T-helper 1 cell treated with Interleukin-12 subunit alpha and Interleukin-12 subunit beta and Interleukin-4 antibody, amounts not matched to agents 30 ng/mL and 1 ng/mL, for 36 hours (primary cell): Measurements from ENCODE around the gene ODF2. TPM values are rescaled to one million over a fixed set of nuclear protein-coding genes. Genes with fewer than 3 reads are reported as not detected.
"Not testable (repeated sequence)": the region's sequence is repeated elsewhere in the genome, so short reads cannot be mapped to it uniquely, and the experiment has no call there.

Experiments used
- intact Hi-C: fragments of 100-400 bp; cut with micrococcal nuclease; formaldehyde crosslinking; loops from one replicate; pipeline ENCODE4 v1.15.1; 2024
- total RNA-seq: library from RNA; stranded (reverse); gene quantifications from 2 replicates; pipeline ENCODE4 v1.2.3, GENCODE V29; 2022

The ODF2 gene
- 43.4 and 47.0 TPM in 2 replicates for total RNA-seq

DNA sequence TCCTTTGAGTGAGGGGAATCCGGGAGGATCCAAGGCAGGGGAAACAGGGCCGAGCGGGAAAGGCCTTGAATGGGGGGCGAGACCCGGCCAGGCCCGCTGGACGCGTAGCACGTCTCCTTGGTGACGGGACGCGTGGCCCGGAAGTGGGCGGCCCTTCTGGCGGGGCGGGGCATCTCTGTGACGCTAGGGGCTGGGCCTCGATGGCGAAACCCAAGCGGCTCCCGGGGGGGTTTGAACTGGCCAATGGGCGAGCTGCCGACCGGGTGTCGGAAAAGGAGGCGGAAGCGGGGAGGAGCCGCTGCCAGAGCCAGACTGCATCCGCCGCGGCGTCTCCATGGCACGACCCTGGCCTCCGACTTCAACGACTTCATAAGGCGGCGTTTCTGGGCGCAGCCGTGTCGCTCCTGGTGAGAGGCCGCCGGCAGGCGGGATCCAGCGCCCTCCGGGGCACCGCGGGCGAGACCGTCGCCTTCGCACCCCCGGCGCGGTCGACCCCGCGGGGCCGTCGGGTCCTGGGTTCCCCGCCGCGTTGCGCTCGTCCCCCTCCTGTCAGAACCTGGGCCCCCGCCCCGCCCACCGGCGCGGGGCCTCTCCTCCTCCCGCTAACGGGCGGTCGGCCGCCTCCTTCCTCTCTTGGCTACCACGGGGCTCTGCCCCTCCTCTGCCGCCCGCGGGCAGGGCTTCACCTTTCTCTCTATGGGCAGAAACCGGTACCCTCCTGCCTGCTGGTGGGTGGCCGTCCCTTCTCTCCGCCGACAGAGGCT, at the start of gene ODF2:
Gene ODF2 (plus strand): TSS at position 158 of the 764 bp plus-strand sequence. CDS start 86 bp downstream, at position 244.
- intact Hi-C loops: loop anchor here (1.0 to 5.0 kb wide), 19 partner anchors 18 to 844 kb away; partner anchors contain the start of genes CERCAM, DOLK, DYNC2I2 and ENDOG

DNA sequence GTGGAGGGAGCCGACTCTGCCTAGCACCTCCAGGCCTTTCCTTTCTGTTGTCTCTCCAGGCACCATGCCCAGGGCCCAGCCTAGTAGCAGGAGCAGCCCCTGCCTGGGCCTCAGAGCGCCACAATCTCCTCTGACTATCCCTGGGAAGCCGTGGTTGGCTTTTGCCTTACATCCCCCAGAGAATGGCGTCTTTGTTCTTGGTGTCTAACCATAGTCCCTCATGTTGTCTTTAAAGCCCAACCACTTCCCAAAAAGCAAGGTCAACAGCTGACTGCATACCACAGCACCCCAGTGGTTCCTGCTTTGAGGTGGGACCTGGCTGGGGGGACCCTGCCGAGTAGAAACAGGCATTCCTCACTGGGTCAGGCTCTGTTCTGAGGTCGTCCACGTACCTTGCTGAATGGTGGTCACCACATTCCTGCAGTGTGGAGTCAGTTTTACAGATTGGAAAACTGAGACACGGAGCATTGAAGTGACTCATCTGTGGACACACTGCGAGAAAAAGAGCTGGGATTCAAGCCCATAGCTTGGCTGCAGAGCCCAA, 48.9 kb upstream of the ODF2 start:
- intact Hi-C loops: no loop called here

DNA sequence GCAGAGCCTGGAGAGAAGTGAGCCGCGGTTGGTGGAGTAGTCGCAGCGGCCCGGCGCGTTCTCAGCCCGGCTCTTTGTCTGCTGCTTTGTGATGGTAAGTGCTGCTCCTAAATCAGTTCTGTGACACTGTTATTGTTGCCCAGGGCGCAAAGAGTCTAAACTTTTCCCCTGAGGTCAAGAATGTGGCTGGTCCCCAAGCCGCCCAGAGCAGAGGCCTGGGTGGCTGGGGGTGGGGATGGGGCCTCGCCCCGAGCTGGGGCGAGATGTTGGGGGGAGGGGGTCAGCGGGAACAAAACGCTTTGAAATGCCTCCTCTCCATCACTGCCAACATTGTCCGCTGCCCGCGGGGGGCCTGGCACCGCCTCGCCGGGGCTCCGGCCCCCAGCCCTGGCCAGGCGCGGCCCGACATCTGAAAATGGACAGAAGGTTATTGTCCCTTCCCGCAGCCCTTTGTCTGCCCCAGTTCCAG, 46.8 kb upstream of the ODF2 start:
- intact Hi-C loops: no loop called here

DNA sequence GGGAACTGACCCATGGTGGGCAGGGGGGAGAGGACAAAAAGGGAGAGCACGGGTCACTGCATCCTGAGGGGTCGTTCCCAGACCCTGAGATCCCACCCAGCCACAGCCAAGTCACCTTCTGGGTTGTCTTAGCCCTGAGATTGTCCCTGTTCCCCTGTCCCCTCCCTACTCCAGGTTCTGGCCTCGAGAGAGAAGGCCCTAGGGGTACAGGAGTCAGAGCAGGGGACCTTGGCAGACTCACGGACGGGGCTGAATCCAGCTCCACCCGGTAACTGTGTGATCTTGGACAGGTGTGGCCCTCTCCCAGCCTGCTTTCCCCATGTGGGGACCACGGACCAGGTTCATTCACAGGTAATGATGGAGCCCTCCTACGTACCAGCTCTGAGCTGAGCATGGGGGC, 46.4 kb upstream of the ODF2 start:
- intact Hi-C loops: no loop called here

DNA sequence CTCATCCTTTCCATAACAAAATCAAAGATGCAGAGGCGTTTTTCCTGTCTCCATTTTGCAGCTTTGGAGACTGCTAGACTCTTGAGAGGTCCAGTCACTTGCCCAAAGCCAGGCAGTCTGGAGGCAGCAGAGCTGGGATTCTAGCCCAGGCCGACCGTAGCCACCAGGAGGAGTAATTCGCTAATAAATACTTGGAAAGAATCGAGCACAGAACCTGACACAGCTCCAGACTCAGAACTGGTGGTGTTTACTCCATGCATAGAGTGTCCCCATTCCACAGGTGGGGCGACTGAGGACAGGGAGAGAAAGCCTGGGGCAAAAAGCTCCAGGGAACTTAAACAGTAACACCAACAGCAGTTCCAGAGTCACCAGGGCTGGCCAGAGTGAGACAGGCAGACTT, 45.8 kb upstream of the ODF2 start:
- intact Hi-C loops: no loop called here

DNA sequence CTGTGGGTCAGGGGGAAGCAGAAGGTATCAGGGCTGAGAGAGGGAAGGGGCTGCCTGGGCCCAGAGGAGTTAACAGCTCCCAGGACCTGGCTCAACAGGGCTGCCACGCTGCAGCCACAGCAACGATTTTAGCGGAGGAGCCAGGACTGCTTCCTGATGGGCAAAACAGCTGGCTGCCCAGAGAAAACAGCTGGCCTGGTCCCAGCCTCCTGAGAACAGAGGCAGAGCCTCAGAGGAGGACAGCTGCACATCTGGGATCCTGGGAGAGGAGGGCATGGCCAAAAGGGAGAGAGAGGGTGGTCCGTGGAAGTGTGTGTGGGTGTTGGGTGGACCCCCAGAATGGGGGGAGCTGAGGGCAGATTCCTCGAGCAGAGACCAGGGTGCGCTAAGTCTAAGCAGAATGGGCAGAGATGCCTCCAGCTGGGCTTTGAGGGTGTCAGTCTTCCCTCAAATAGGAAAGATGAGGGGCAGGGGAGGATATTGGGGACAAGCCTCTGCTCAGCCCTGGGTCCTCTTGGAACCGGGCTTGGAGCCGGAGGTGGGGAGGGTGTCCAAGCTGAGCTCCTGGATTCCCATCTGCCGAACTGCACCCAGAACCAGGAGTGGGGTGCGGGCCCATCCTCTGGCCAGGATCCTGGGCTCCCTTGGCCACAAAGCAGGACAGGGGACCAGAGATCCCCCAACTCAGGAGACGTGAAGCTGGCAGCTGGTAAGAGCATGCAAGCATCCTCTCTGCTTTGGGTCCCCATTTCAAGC, 44.3 kb upstream of the ODF2 start:
- intact Hi-C loops: loop anchor here (1.0 kb wide), 2 partner anchors 49 to 116 kb away; no protein-coding TSS in a partner anchor

DNA sequence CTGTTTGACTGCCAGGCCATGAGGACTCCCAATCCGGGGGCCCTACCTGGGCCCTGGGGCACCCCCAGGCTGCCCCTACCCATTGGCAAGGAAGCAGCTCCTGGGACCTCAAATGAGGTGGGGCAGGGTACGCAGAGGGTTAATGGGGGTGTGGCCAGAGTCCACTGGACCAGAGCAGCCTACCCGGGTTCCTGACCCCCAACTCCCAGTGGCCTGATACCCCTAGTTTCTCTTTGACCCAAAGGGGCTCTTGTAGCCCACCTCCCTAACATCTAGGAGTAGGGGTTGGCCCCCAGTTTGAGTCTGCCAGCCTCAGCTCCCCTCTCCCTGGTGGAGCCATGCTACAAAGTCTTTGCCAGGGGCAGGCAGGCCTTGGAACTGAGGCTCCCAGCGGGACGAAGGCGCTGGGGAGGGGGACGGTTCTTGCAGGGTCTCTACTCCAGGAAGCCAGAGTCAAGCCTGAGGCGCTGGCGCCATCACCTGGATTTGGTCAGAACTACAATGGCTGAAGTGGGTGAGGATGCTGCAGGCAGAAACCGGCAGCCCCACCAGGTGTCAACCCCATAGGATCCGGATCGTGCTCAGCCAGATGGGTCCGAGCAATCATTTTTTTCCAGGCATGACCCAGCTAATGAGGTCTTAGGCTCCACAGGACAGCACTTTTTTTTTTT, 43.6 kb upstream of the ODF2 start:
- intact Hi-C loops: loop anchor here (1.0 kb wide), 2 partner anchors 50 to 117 kb away; no protein-coding TSS in a partner anchor

DNA sequence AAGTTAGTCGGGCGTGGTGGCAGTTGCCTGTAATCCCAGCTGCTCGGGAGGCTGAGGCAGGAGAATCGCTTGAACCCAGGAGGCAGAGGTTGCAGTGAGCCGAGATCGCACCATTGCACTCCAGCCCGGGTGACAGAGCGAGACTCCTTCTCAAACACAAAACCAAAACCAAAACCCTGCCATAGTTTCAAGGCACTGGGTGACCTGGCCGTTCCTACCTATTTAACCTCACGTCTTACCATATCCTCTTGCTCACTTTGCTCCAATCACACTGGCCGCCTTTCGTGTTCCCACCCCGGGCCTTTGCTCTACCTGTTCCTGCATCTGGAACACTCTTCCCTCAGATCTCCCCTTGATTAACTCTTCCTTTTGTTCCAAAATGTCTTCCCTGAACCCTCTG, 42.1 kb upstream of the ODF2 start:
- intact Hi-C loops: not testable (repeated sequence)

DNA sequence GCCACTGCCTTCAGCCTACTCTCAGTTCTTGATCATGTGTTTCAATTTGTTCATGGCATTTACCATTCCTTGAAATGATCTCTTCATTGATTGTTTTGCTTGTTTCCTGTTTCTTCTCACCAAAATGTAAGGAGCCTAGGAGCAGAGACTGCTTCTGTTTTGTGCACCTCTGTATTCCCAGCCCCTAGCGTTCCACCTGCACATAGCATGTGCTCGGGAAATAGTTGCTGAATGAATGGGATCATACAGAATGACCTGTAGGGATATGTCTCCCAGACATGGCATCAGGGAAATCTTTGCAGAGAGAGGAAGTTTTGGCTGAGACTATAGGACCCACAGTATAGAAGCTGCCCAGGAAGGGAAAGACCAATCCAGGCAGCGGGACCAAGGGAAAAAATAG, 41.3 kb upstream of the ODF2 start:
- intact Hi-C loops: no loop called here

DNA sequence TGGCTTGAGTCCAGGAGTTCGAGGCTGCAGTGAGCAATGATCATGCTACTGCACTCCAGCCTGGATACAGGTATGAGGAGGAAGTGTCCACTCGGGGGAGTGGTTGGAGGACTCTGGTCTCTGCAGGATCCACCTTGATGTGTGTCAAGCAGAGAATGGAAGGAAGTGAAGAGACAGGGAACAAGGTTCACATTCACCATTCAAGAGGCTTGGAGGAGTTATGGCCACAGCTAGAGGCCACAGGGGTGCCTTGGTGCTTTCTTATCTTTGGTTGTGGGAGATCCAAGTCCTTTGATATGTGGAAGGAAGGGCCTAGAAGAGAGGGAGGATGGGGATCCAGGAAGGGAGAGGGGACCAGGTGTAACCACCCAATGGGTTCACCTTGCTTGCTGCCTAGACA, 40.5 kb upstream of the ODF2 start:
- intact Hi-C loops: no loop called here

DNA sequence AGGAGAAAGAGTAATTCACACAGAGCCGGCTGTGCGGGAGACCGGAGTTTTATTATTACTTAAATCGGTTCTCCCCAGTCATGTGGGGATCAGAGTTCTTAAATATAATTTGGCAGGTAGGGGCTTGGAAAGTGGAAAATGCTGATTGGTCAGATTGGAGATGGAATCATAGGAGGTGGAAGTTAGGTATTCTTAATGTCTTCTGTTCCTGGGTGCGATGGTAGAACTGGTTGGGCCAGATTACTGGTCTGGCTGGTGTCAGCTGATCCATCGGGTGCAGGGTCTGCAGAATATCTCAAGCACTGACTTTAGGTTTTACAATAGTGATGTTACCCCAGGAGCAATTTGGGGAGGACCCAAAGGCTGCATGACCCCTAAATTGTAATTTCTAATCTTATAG, 39.8 kb upstream of the ODF2 start:
- intact Hi-C loops: no loop called here

DNA sequence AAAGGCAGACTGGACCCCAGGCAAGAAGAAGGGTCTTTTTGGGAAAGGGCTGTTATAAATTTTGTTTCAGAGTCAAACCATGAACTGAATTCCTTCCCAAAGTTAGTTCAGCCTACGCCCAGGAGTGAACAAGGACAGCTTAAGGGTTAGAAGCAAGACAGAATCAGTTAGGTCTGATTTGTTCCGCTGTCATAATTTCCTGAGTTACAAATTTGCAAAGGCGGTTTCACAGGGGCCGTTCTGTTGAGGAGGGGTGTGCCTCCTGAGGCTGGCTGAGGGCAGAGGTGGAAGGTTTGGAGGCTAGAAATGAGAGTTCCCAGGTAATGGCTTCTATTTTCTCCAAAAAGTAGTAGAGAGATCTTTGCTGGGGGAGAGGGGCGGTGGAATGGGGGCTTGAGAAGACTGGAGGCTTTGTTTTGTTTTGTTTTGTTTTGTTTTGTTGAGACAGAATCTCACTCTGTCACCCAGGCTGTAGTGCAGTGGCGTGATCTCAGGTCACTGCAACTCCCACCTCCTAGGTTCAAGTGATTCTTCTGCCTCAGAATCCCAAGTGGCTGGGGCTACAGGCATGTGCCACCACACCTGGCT, 39.3 kb upstream of the ODF2 start:
- intact Hi-C loops: no loop called here

DNA sequence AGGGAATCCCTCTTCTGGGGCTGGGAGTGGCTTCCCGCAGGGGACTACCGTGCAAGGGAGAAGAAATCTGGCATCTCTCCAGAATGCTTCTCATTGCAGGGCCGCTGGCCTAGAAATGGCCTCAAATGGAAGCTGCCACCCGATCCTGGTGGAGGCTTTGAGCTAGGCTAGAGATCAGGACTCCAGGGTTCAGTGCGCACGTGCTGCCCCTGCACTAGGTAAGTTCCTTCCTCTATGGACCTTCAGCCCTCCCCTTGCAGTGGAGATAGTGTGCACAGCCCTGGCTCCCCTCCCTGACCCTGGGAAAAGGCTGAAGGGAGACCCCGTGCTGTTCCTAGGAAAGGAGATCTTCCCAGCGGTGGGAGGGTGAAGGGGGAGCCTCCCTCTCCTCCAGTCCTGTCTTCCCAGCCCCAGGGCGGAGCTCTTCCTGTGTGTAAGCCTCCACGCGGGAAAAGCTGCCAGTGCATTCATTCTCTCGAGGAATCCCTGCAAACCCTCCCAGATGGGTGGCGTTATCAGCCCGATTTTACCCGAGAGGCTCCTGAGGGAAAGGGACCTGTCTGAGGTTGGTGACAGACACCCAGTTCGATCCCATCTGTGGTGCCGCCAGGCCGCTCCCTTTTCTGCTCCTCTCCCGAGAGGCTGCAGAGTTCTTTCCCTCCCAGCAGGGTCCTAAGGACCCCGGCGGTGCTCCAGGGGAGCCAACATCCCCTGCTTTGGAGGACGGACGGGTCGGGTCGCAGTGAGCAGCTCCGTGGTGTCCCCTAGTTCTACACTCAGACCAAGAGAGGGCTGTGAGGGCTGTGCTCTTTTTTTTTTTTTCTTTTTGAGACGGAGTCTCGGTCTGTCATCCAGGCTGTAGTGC, 36.5 kb upstream of the ODF2 start:
- intact Hi-C loops: no loop called here

DNA sequence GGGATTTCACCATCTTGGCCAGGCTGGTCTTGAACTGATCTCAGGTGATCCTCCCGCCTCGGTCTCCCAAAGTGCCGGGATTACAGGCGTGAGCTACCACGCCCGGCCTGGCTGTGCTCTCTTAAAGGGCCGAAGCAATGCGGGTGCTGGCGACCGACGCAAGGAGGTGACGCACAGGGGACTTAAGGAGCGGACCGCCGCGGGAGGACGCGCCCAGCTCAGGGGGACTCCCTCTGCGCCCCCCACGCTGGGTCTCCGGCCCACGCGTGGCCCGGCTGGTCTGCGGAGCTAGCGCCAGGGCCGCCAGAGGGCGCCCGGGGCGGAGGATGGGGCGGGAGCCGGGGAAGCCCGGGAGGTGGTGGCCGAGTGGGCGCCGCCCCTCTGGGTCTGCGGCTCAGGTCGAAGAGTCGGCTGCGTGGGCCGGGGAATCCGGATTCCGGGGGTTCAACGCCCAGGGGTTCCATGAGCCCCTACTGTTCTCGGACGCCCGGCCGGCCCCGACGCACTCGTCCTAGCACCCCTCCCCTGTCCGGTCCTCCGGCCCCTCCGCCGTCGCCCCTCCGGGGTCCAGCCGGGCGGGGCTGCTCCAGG, 35.7 kb upstream of the ODF2 start:
- intact Hi-C loops: loop anchor here (1.0 to 2.0 kb wide), 4 partner anchors 37 to 125 kb away; partner anchors contain the start of genes ODF2 and URM1

DNA sequence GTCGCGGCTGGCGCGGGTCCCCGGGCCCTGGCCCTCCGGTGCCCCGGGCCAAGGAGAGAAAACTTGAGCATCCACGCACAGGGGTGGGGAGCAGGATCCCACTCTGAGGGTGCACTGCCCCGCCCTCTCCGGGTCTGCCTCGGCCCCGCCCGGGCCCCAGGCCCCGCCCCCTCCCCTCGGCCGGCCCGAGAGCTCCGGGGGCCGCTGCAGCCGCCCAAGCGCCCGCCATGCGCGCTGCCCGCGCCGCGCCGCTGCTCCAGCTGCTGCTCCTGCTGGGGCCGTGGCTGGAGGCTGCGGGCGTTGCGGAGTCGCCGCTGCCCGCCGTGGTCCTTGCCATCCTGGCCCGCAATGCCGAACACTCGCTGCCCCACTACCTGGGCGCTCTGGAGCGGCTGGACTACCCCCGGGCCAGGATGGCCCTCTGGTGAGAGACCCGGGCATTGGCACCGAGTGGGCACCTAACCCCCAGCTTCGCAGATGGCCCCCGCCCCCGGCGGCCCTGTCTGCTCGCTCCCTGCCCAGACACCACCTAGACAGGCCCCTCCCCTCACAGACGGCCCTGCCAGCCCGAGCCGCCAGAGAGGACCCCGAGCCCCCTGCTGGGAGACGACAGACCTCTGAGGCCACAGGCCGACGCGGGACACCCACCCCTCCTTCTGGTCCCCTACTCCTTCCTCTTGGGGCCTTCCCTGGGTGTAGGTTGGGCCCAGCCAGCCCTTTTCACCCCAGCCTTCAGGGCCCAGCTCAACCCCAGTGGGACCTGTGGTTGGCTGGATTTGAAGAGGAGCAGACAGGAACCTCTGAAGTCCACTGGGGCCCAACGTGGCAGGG, 34.9 kb upstream of the ODF2 start, which contains the start of gene CERCAM:
Gene CERCAM (plus strand): TSS at position 207 of the 831 bp plus-strand sequence. CDS start 21 bp downstream, at position 228.
- intact Hi-C loops: loop anchor here (1.0 to 2.0 kb wide), 4 partner anchors 36 to 126 kb away; partner anchors contain the start of genes ODF2 and URM1

DNA sequence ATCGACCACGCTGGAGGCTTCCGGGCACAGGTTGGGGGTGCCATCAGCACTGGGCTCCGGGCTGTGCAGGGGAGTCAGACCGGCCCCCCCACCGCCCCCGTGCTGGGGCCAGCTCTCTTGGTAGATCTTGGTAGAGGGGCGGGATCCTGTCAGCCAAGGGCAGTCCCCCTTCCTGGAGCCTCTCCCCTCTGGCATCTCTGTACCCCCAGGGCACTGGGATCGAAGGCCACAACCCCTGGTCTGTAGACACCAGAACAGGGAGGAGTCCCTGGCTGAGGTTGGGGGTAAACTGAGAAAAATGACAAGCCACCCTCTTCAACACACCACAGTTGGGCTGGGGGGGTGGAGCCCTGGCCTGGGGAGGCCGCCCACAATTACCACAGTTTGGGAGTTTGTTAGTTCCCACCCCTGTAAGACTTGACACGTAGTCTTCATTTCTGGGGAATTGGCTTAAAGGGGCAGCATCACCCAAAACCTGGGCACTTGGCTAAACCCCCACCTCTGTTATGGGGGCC, 34.3 kb upstream of the ODF2 start:
- intact Hi-C loops: loop anchor here (2.0 kb wide), 3 partner anchors 35 to 59 kb away; partner anchors contain the start of genes ODF2 and URM1

DNA sequence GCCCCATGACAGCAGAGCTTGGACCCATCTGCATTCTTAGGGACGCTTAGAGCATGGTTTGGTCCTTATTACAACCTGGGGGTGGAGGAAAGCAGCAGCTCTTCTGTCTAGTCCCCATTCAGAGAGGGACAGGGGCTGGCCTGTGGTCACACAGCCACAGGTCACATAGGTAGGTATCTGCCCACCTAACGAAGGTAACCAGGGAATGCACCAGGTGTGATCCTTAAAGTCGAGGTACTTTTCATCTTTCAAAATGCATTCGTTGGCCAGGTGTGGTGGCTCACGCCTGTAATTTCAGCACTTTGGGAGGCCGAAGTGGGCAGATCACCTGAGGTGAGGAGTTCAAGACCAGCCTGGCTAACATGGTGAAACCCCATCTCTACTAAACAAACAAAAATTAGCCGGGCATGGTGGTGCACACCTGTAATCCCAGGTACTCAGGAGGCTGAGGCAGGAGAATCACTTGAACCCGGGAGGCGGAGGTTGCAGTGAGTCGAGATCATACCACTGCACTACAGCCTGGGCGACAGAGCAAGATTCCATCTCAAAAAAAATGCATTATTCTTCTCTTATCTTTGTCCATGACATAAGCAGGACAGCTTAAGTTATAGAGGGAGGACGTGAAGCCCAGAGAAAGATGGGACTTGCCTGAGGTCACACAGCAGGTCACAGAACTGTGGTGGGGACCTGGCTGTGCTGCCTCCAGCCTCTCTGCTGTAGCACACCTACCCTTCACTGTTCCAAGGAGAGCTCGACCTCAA, 33.6 kb upstream of the ODF2 start:
- intact Hi-C loops: not testable (repeated sequence)
